GM12878 (cell line): ENCODE results near the gene SERBP1.
"Not testable (repeated sequence)": the region's sequence is repeated elsewhere in the genome, so short reads cannot be mapped to it uniquely, and the experiment has no call there.

ENCODE experiments used
- ZBED1 ChIP-seq: IDR thresholded peaks from 2 replicates; pipeline ENCODE4 v1.6.1; 2016; ENCODE audit warnings: borderline replicate concordance
- TF ChIP-seq, protein P1 (sequence below): fragments of 450-650 bp; IDR thresholded peaks from 2 replicates; pipeline ENCODE4 v1.6.1; 2017; ENCODE audit warnings: mild to moderate bottlenecking, moderate library complexity

GRCh38 chr1:67446014-67446413 lies 15.8 kb upstream of the SERBP1 start:
- TF ChIP-seq, protein P1, sequence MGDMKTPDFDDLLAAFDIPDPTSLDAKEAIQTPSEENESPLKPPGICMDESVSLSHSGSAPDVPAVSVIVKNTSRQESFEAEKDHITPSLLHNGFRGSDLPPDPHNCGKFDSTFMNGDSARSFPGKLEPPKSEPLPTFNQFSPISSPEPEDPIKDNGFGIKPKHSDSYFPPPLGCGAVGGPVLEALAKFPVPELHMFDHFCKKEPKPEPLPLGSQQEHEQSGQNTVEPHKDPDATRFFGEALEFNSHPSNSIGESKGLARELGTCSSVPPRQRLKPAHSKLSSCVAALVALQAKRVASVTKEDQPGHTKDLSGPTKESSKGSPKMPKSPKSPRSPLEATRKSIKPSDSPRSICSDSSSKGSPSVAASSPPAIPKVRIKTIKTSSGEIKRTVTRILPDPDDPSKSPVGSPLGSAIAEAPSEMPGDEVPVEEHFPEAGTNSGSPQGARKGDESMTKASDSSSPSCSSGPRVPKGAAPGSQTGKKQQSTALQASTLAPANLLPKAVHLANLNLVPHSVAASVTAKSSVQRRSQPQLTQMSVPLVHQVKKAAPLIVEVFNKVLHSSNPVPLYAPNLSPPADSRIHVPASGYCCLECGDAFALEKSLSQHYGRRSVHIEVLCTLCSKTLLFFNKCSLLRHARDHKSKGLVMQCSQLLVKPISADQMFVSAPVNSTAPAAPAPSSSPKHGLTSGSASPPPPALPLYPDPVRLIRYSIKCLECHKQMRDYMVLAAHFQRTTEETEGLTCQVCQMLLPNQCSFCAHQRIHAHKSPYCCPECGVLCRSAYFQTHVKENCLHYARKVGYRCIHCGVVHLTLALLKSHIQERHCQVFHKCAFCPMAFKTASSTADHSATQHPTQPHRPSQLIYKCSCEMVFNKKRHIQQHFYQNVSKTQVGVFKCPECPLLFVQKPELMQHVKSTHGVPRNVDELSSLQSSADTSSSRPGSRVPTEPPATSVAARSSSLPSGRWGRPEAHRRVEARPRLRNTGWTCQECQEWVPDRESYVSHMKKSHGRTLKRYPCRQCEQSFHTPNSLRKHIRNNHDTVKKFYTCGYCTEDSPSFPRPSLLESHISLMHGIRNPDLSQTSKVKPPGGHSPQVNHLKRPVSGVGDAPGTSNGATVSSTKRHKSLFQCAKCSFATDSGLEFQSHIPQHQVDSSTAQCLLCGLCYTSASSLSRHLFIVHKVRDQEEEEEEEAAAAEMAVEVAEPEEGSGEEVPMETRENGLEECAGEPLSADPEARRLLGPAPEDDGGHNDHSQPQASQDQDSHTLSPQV, result not testable (repeated sequence)
- not testable (repeated sequence) for TF ChIP-seq ZBED1
